CD4-positive, CD25-positive, alpha-beta regulatory T cell (primary cell): ENCODE results near the gene NIP7. TPM values are rescaled to one million over a fixed set of nuclear protein-coding genes. Genes with fewer than 3 reads are reported as not detected.

Experiments
- ATAC-seq, 2 donors: fragments of 150-1000 bp; cut with Tn5 transposase; one replicate each; pipeline ENCODE4 v1.10.0; 2021; ENCODE audit warnings: low read depth in 2 of 2, moderate number of reproducible peaks in 2 of 2, moderate library complexity in 1 of 2
- DNase-seq, 3 donors: peaks; one replicate each; pipeline versions ENCODE4 v3.0.0 to v3.0.0-alpha.2; 2012 to 2022; ENCODE audit warnings: mixed read lengths in 1 of 3
- H3K27ac ChIP-seq: one replicate; pipeline ENCODE4 v1.7.0; 2013; ENCODE audit warnings: mild to moderate bottlenecking, low read length; ENCODE audit not compliant: insufficient read depth, poor library complexity, severe bottlenecking
- H3K27me3 ChIP-seq: one replicate; pipeline ENCODE4 v1.7.0; 2013; ENCODE audit warnings: low read length; ENCODE audit not compliant: control insufficient read depth, insufficient read depth
- H3K36me3 ChIP-seq: one replicate; pipeline ENCODE4 v1.7.0; 2013; ENCODE audit warnings: mild to moderate bottlenecking, low read length, moderate library complexity; ENCODE audit not compliant: control insufficient read depth, insufficient read depth
- H3K4me1 ChIP-seq: 2 replicates; pipeline ENCODE4 v1.7.0; 2013; ENCODE audit warnings: mild to moderate bottlenecking, low read length; ENCODE audit not compliant: insufficient read depth, control insufficient read depth, poor library complexity, severe bottlenecking
- H3K4me3 ChIP-seq: one replicate; pipeline ENCODE4 v1.7.0; 2013; ENCODE audit warnings: low read depth, mild to moderate bottlenecking, low read length, moderate library complexity
- H3K9me3 ChIP-seq, 2 experiments: 1 replicate in 1 of 2; 2 replicates in 1 of 2; pipeline ENCODE4 v1.7.0; 2013; ENCODE audit warnings: low read length in 2 of 2, mild to moderate bottlenecking in 1 of 2, moderate library complexity in 1 of 2; ENCODE audit not compliant: control insufficient read depth in 2 of 2
- H3K27ac Mint-ChIP-seq, 3 donors: one replicate each; pipeline ENCODE4 v1.8.0; 2020 to 2022; ENCODE audit warnings: mild to moderate bottlenecking in 3 of 3, mixed read lengths in 3 of 3, moderate library complexity in 2 of 3
- H3K27me3 Mint-ChIP-seq: one replicate; pipeline ENCODE4 v1.8.0; 2022; ENCODE audit warnings: mild to moderate bottlenecking, mixed read lengths
- H3K36me3 Mint-ChIP-seq: one replicate; pipeline ENCODE4 v1.8.0; 2020; ENCODE audit warnings: mixed read lengths
- H3K4me1 Mint-ChIP-seq, 4 donors: one replicate each; pipeline ENCODE4 v1.8.0; 2020 to 2022; ENCODE audit warnings: mixed read lengths in 4 of 4, mild to moderate bottlenecking in 1 of 4
- H3K4me3 Mint-ChIP-seq, 4 donors: one replicate each; pipeline ENCODE4 v1.8.0; 2020 to 2022; ENCODE audit warnings: mild to moderate bottlenecking in 4 of 4, mixed read lengths in 4 of 4, moderate library complexity in 3 of 4
- H3K9me3 Mint-ChIP-seq, 7 donors: one replicate each; pipeline ENCODE4 v1.8.0; 2020 to 2022; ENCODE audit warnings: mixed read lengths in 7 of 7, mild to moderate bottlenecking in 3 of 7, moderate library complexity in 2 of 7
- polyA plus RNA-seq, 4 donors: library from polyadenylated mRNA; unstranded; fragments of 300-500 nt; fragmentation: Illumina TruSeq; gene quantifications; one replicate each; pipeline ENCODE4 v1.2.3, GENCODE V29; 2021
- total RNA-seq: library from RNA; stranded (reverse); gene quantifications from one replicate; pipeline ENCODE4 v1.2.3, GENCODE V29; 2022

NIP7 gene
- total and polyA plus RNA-seq, 5 donors from 2014 or later = 22.2 to 31.4 (median 24.3) TPM

DNA sequence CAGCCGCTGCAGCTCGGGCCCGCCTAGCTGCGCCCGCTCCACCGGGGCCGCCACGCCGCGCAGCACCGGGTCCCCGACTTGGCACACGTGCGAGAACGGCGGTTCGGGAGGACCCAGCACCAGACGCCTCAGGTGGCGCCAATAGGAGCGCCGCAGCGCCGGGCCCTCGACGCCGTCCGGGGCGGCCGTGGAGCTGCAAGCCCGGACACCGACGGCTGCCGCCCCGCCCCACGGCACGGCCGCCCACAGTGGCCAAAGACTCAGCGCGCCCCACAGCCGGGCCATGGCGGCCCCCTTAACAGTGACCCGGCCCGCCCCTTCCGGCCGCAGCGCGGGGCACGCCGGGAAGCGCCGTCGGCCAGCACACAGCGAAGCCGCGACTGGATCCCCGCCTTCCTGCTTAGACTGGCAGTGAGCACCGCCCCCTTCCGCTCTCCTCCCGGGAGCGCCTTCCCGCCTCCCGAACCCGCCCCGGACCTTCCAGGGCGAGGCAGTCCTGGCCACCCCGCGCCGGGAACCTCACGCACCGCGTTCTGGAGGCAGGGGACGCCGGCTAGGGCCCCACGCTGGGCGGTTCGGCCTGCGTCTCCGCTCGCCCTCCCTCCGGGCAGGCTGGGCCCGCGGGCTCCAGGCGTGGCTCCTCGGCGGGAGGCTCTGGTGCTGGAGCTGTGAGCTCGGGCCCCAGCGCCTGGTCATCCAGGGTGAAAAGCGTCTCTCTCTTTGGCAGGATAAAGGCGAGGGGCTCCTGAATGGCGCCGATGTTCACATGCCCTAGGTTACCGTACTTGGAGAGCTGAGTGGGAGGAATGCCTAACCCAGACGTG is 9.1 kb upstream of the NIP7 start, which contains the start of gene PDF:
Gene PDF (minus strand): TSS at position 303 of the 824 bp plus-strand sequence. CDS start 18 bp downstream, at position 285.
- peaks cover 42% of the 10 kb centered on the region for H3K36me3 ChIP-seq
- no peaks in the 10 kb centered on the region for H3K27me3 ChIP-seq
- Mint-ChIP-seq H3K4me3 (peak within 1 kb of the TSS; percentile 81 to 87 (median 86)), H3K27ac (peak within 1 kb of the TSS; percentile 52 to 91 (median 55)), H3K36me3 (peaks cover 18% of the 10 kb centered on the region), H3K4me1 (peaks cover 0 to 65% (median 27%) of the 10 kb centered on the region in 4 donors), H3K27me3 (no peaks in the 10 kb centered on the region), H3K9me3 (no peaks in the 10 kb centered on the region)
- peak within 1 kb of the TSS; percentile 57 for H3K4me3 ChIP-seq
- no peaks in the 10 kb centered on the region for H3K9me3 ChIP-seq
- H3K4me1 ChIP-seq = peaks cover 48% of the 10 kb centered on the region
- ATAC-seq (peak; percentile 95 to 96), DNase-seq (peak; percentile 78 to 89 (median 87))
- H3K27ac ChIP-seq = peak within 1 kb of the TSS; percentile 81

DNA sequence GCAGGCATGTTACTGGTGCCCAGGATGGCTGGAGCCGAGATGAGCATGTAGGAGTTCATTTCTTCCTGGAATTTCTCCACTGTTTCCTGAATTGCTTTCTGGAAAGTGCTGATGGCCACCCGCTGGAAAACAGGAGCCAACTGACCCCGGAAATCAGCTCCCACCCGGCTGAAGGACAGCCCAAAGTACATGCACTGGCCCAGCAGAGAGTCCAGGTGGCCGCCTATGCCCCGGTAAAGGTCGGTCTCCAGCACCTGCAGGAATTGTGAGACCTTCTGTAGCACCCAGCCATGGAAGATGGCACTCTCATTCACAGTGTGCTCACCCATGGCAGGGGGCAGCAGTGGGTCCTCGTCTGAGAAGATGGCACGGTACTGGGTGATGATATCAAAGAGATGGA is 4.9 kb upstream of the NIP7 start:
- DNase-seq (no peak), ATAC-seq (no peak)
- Mint-ChIP-seq H3K27me3 (peaks cover 4% of the 10 kb centered on the region), H3K4me1 (peaks cover 11 to 64% (median 43%) of the 10 kb centered on the region in 4 donors), H3K36me3 (peaks cover 22% of the 10 kb centered on the region), H3K27ac (no peak overlapping the region), H3K4me3 (peak overlapping the region in 1 of 4 donors; percentile 65), H3K9me3 (no peaks in the 10 kb centered on the region)
- no peak overlapping the region for H3K4me3 ChIP-seq
- peaks cover 38% of the 10 kb centered on the region for H3K36me3 ChIP-seq
- no peaks in the 10 kb centered on the region for H3K9me3 ChIP-seq
- H3K27me3 ChIP-seq = no peaks in the 10 kb centered on the region
- peaks cover 25% of the 10 kb centered on the region for H3K4me1 ChIP-seq
- H3K27ac ChIP-seq = no peak overlapping the region

DNA sequence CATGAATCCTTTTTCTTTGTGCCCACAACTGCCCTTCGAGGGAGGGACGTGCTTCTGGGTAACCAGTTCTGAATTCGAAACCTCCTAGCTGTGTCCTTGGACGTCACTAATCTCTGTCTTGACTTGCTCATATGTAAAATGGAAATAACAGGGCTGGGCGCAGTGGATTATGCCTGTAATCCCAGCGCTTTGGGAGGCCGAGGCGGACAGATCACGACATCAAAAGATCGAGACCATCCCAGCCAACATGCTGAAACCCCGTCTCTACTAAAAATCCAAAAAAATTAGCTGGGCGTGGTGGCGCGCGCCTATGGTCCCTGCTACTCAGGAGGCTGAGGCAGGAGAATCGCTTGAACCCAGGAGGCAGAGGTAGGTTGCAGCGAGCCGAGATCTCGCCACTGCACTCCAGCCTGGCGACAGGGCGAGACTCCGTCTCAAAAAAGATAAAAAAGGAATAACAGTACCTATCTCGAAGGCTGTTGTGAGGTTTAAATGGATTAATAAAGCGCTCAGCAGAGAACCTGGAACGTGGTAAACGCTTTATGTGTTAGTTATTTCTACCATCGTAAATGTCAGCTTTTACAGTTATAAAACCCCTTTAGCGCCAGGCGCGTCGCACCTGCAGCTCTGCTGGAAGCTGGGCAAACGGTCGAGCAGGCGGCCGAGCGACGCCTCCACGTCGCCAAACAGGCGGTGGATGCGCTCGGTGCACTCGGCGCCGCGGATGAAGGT is 849 bp upstream of the NIP7 start:
- Histone ChIP-seq H3K4me3 (peak overlapping the region; percentile 92), H3K4me1 (peaks cover 29% of the 10 kb centered on the region), H3K27me3 (no peaks in the 10 kb centered on the region), H3K36me3 (peaks cover 52% of the 10 kb centered on the region), H3K27ac (peak overlapping the region; percentile 89), H3K9me3 (no peaks in the 10 kb centered on the region)
- peak overlapping the region; percentile 90 to 99 (median 98) for H3K27ac Mint-ChIP-seq
- ATAC-seq (no peak), DNase-seq (no peak)
- H3K4me3 Mint-ChIP-seq = peak overlapping the region; percentile 94 to 99 (median 98)
- H3K27me3 Mint-ChIP-seq = peaks cover 5% of the 10 kb centered on the region
- H3K36me3 Mint-ChIP-seq = peaks cover 29% of the 10 kb centered on the region
- H3K4me1 Mint-ChIP-seq = peaks cover 11 to 75% (median 56%) of the 10 kb centered on the region in 4 donors
- H3K9me3 Mint-ChIP-seq = no peaks in the 10 kb centered on the region

GRCh38 chr16:69340095-69340644 is 598 bp downstream of the NIP7 start:
- Mint-ChIP-seq H3K36me3 (peaks cover 21% of the 10 kb centered on the region), H3K27me3 (peaks cover 5% of the 10 kb centered on the region), H3K4me3 (peak overlapping the region; percentile 94 to 99 (median 98)), H3K27ac (peak overlapping the region; percentile 98 to 99 (median 99)), H3K9me3 (no peaks in the 10 kb centered on the region), H3K4me1 (peaks cover 11 to 65% (median 48%) of the 10 kb centered on the region in 4 donors)
- Histone ChIP-seq H3K9me3 (no peaks in the 10 kb centered on the region), H3K27me3 (no peaks in the 10 kb centered on the region), H3K27ac (peak overlapping the region; percentile 89), H3K4me1 (peaks cover 29% of the 10 kb centered on the region), H3K4me3 (peak overlapping the region; percentile 92), H3K36me3 (peaks cover 43% of the 10 kb centered on the region)
- peak in 1 of 3 donors; percentile 15 for DNase-seq
- ATAC-seq = no peak

DNA sequence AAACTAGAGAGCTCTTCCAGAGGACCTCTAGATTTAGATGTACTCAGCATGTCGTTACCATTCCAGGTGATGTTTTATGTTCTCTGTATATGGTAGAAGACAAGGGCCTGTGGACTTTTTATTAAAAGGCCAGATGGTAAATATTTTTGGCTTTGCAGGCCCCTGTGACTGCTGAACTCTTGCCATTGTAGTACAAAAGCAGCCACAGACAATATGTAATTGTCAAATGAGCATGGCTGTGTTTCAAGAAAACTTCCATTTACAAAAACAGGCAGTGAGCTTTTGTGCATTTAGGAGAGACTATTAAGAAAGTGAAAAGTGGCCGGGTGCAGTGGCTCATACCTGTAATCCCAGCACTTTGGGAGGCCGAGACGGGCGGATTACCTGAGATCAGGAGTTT is 4.6 kb downstream of the NIP7 start:
- no peaks in the 10 kb centered on the region for H3K9me3 ChIP-seq
- H3K4me3 ChIP-seq = no peak overlapping the region
- Mint-ChIP-seq H3K9me3 (no peaks in the 10 kb centered on the region), H3K4me3 (no peak overlapping the region), H3K27me3 (peaks cover 5% of the 10 kb centered on the region), H3K27ac (no peak overlapping the region), H3K4me1 (peaks cover 0 to 34% (median 26%) of the 10 kb centered on the region in 4 donors), H3K36me3 (peaks cover 10% of the 10 kb centered on the region)
- ATAC-seq = no peak
- H3K27me3 ChIP-seq = no peaks in the 10 kb centered on the region
- H3K27ac ChIP-seq = no peak overlapping the region
- no peak for DNase-seq
- H3K36me3 ChIP-seq = peaks cover 31% of the 10 kb centered on the region
- H3K4me1 ChIP-seq = peaks cover 16% of the 10 kb centered on the region

DNA sequence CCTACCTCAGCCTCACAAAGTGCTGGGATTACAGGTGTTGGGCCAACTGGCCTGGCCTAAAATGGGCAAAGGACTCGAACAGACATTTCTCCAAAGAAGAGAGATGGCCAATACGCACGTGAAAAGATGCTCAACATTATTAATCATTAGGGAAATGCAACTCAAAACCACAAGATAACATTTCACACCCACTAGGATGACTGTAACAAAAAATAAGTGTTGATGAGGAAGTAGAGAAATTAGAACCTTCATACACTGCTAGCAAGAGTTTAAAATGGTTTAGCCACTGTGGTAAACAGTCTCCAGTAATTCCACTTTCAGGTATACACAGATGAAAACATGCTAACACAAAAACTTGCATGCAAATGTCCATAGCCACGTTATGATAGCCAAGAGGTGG is 6.4 kb downstream of the NIP7 start:
- Mint-ChIP-seq H3K27ac (no peak overlapping the region), H3K27me3 (no peaks in the 10 kb centered on the region), H3K9me3 (no peaks in the 10 kb centered on the region), H3K4me1 (peaks cover 0 to 17% (median 15%) of the 10 kb centered on the region in 4 donors), H3K36me3 (peaks cover 14% of the 10 kb centered on the region), H3K4me3 (no peak overlapping the region)
- H3K27me3 ChIP-seq = no peaks in the 10 kb centered on the region
- H3K27ac ChIP-seq = no peak overlapping the region
- DNase-seq (no peak), ATAC-seq (no peak)
- no peaks in the 10 kb centered on the region for H3K9me3 ChIP-seq
- H3K4me1 ChIP-seq = peaks cover 6% of the 10 kb centered on the region
- peaks cover 37% of the 10 kb centered on the region for H3K36me3 ChIP-seq
- no peak overlapping the region for H3K4me3 ChIP-seq

- Histone ChIP-seq H3K27ac (no peak overlapping the region), H3K36me3 (peaks cover 30% of the 10 kb centered on the region), H3K4me1 (peaks cover 6% of the 10 kb centered on the region), H3K9me3 (no peaks in the 10 kb centered on the region), H3K4me3 (no peak overlapping the region), H3K27me3 (no peaks in the 10 kb centered on the region)
- Mint-ChIP-seq H3K36me3 (peaks cover 15% of the 10 kb centered on the region), H3K9me3 (no peaks in the 10 kb centered on the region), H3K4me3 (no peak overlapping the region), H3K4me1 (peaks cover 0 to 10% (median 8%) of the 10 kb centered on the region in 4 donors), H3K27me3 (no peaks in the 10 kb centered on the region), H3K27ac (no peak overlapping the region)
- ATAC-seq (no peak), DNase-seq (no peak)
These were observed 7.1 kb downstream of the NIP7 start for GRCh38 chr16:69346683-69347082.
